Colonic mucosa (tissue), 4 donors: Measurements from ENCODE around the gene SOX6. TPM values are rescaled to one million over a fixed set of nuclear protein-coding genes. Genes with fewer than 3 reads are reported as not detected.

Source experiments
- DNase-seq: peaks from one replicate; pipeline ENCODE4 v3.0.0-alpha.2; 2020
- H3K27ac ChIP-seq: fragments of 200-600 bp; one replicate; pipeline ENCODE4 v1.8.0; 2021
- H3K27me3 ChIP-seq: fragments of 200-600 bp; one replicate; pipeline ENCODE4 v1.8.0; 2021
- H3K36me3 ChIP-seq: fragments of 200-600 bp; one replicate; pipeline ENCODE4 v1.8.0; 2021
- H3K4me1 ChIP-seq: fragments of 200-600 bp; one replicate; pipeline ENCODE4 v1.8.0; 2021; ENCODE audit warnings: mild to moderate bottlenecking
- H3K4me3 ChIP-seq: fragments of 200-600 bp; one replicate; pipeline ENCODE4 v1.8.0; 2021
- H3K9ac ChIP-seq, 2 donors: one replicate each; pipeline ENCODE4 v1.7.0; 2013; ENCODE audit warnings: control low read depth in 2 of 2, low read depth in 2 of 2, low read length in 2 of 2
- H3K9me3 ChIP-seq: fragments of 200-600 bp; one replicate; pipeline ENCODE4 v1.8.0; 2021
- intact Hi-C: fragments of 100-400 bp; cut with DNase I; formaldehyde crosslinking; loops from one replicate; pipeline ENCODE4 v1.14.1; 2022
- total RNA-seq, 2 donors: library from RNA; stranded (reverse); fragmentation: NEBNext Ultra II Directional in 1 of 2; extraction: Animal tissue kit (Norgen Biotek cat#: 25700) in 1 of 2; gene quantifications; one replicate each; pipeline ENCODE4 v1.2.1, GENCODE V29; 2021
- TF ChIP-seq, protein P1 (sequence below): fragments of 200-600 bp; IDR thresholded peaks from one replicate; pipeline ENCODE4 v1.8.0; 2022; ENCODE audit warnings: antibody characterized with exemption, mild to moderate bottlenecking
- donor health status: healthy.
- donor health status: DM: no; HTN: no; CAD: no.
- donor health status: DM: no; HTN: no; CAD: no.

The SOX6 gene
- total RNA-seq, 2 donors from 2014 or later = 2.1 to 3.0 TPM

GRCh38 chr11:16169541-16169940, 186.8 kb downstream of the SOX6 start:
- no peak for DNase-seq
- Histone ChIP-seq H3K27me3 (no peaks in the 10 kb centered on the region), H3K27ac (no peak overlapping the region), H3K36me3 (no peaks in the 10 kb centered on the region), H3K4me3 (no peak overlapping the region), H3K9me3 (no peaks in the 10 kb centered on the region), H3K9ac (no peak overlapping the region), H3K4me1 (no peaks in the 10 kb centered on the region)
- intact Hi-C loops = no loop called here
- TF ChIP-seq, protein P1, sequence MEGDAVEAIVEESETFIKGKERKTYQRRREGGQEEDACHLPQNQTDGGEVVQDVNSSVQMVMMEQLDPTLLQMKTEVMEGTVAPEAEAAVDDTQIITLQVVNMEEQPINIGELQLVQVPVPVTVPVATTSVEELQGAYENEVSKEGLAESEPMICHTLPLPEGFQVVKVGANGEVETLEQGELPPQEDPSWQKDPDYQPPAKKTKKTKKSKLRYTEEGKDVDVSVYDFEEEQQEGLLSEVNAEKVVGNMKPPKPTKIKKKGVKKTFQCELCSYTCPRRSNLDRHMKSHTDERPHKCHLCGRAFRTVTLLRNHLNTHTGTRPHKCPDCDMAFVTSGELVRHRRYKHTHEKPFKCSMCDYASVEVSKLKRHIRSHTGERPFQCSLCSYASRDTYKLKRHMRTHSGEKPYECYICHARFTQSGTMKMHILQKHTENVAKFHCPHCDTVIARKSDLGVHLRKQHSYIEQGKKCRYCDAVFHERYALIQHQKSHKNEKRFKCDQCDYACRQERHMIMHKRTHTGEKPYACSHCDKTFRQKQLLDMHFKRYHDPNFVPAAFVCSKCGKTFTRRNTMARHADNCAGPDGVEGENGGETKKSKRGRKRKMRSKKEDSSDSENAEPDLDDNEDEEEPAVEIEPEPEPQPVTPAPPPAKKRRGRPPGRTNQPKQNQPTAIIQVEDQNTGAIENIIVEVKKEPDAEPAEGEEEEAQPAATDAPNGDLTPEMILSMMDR = no peak

DNA sequence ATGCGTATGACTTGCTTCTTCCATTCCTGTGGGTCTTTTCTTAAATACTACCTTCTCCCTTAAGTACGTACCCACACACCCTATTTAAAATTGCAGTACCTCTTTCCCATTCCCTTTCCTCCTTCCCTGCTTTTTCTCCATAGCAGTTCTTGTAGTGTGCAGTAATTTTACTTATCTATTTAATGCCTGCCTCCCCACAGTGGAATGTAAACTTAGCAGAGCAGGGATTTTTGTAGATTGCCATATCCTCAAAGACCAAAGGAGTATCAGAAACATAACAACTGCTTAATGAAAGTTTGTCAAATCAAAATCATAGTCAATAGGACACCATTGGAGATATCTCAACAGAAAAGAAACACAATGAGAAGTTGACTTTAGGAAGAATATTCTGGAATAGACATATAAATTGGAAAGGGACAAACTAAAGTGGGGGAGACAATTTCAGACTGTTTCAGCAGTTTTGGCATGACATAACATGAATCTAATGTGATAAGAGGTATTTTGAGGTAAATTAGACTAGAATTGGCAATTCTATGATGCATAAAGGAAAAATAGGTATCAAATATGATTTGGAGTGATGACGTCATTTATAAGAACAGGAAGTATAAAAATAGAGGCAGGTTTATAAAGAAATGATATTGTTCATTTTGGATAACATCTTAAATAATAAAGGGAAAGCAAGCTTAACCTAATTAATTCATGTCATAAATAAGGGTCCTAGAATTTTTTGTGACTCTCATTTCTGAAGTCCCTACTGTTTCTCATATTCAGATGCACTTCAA, 188.4 kb downstream of the SOX6 start:
- Histone ChIP-seq H3K27ac (no peak overlapping the region), H3K27me3 (no peaks in the 10 kb centered on the region), H3K9me3 (no peaks in the 10 kb centered on the region), H3K36me3 (no peaks in the 10 kb centered on the region), H3K4me3 (no peak overlapping the region), H3K9ac (no peak overlapping the region), H3K4me1 (no peaks in the 10 kb centered on the region)
- no peak for DNase-seq
- intact Hi-C loops = no loop called here
- TF ChIP-seq, protein P1 = no peak

GRCh38 chr11:16166571-16166970, 189.8 kb downstream of the SOX6 start:
- DNase-seq = no peak
- H3K9ac ChIP-seq = no peak overlapping the region
- intact Hi-C loops = no loop called here
- no peaks in the 10 kb centered on the region for H3K27me3 ChIP-seq
- no peak overlapping the region for H3K27ac ChIP-seq
- no peaks in the 10 kb centered on the region for H3K9me3 ChIP-seq
- no peak overlapping the region for H3K4me3 ChIP-seq
- TF ChIP-seq, protein P1 = no peak
- H3K4me1 ChIP-seq = no peaks in the 10 kb centered on the region
- H3K36me3 ChIP-seq = no peaks in the 10 kb centered on the region

DNA sequence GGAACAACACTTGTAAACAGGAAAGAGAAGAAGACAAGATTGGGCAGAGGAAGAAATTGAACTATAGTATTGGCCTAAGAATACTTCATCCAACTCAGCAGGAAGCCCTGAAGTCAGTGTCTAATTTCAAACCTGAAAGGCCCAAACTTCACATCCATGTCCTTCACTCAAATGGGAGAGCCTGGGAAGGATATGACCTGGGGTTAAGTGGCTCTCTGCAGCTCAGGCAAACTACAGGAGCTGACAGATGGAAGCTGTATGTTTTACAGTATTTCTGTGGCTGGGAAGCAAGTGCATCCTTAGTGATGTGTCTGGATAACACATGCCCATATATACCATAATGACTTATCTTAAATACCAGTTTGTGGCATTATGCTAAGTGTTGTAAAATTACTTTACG, 196.2 kb downstream of the SOX6 start:
- Histone ChIP-seq H3K27ac (no peak overlapping the region), H3K4me3 (no peak overlapping the region), H3K27me3 (no peaks in the 10 kb centered on the region), H3K9me3 (no peaks in the 10 kb centered on the region), H3K9ac (no peak overlapping the region), H3K36me3 (no peaks in the 10 kb centered on the region), H3K4me1 (no peaks in the 10 kb centered on the region)
- intact Hi-C loops = no loop called here
- DNase-seq = no peak
- TF ChIP-seq, protein P1 = no peak

- H3K9me3 ChIP-seq = no peaks in the 10 kb centered on the region
- no peaks in the 10 kb centered on the region for H3K4me1 ChIP-seq
- H3K4me3 ChIP-seq = no peak overlapping the region
- no peaks in the 10 kb centered on the region for H3K27me3 ChIP-seq
- no peaks in the 10 kb centered on the region for H3K36me3 ChIP-seq
- TF ChIP-seq, protein P1 = no peak
- H3K27ac ChIP-seq = no peak overlapping the region
- intact Hi-C loops = no loop called here
- DNase-seq = no peak
- no peak overlapping the region for H3K9ac ChIP-seq
Observed at GRCh38 chr11:16158426-16158994, 197.8 kb downstream of the SOX6 start.
